Measurements from ENCODE around the gene CLDN5.

- TF ChIP-seq CTCF (IDR thresholded peaks at IDR 0.05) (no peak), POLR2A (IDR thresholded peaks at IDR 0.05) (no peak), POLR2AphosphoS5 (IDR thresholded peaks at IDR 0.05; ENCODE audit: insufficient read depth in 1 of 2, low read depth in 1 of 2) (no peak)
Observed at GRCh38 chr22:19518635-19519034, 5.6 kb downstream of the CLDN5 start.
